ENCODE data around the gene PNLIPRP1.

The PNLIPRP1 gene

DNA sequence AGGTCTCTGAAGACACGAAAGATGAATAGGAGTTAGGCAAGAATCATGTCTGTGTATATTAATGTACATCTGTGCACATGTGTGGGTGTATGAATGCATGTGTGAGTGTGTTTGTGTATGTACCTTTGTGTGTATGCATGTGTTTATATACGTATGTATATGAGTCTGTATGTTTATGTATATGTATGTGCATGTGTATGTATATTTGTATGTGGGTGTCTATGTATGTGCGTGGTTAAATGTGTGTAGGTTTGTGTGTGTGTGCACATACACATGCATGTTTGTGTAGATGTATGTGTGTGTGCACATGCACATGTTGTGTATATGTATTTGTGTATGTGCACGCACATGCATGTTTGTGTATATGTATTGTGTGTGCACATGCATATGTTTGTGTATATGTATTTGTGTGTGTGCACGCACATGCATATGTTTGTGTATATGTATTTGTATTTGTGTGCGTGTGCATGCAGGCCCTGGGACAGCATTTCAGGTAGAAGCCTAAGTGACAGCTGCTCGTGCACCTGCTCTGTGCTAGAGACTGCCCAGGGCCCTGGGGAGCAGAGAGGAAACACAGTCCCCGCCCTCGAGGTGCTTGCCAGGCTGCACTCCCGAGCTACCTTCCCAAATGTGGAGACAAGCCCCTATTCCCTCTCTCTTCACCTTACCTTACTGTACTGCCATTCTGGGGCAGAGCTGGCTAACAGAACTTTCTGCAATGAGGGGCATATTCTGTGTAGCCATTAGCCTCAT is 12.1 kb downstream of the PNLIPRP1 start:
- no peak for DNase-seq

DNA sequence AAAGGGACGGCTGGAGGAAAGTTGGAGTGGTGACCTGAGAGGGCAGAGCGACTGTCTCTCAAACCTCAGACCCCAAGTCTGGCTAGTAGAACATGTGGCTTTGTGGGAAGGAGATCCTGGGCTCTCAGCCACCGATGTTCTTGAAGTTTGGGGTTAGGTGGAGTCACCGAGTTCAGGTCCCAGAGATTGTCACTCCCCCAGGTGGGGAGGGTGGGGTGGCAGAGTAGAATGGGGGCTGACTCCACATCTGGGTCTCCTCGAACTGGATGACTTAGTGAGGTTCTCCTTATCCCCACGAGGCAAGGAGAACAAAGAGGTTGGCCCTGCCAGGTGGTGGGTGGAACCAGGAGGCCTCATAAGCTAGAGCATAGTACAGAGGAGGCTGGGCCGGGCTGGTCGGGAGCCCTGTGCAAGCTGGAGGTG is 15.3 kb downstream of the PNLIPRP1 start:
- no peak for DNase-seq

DNA sequence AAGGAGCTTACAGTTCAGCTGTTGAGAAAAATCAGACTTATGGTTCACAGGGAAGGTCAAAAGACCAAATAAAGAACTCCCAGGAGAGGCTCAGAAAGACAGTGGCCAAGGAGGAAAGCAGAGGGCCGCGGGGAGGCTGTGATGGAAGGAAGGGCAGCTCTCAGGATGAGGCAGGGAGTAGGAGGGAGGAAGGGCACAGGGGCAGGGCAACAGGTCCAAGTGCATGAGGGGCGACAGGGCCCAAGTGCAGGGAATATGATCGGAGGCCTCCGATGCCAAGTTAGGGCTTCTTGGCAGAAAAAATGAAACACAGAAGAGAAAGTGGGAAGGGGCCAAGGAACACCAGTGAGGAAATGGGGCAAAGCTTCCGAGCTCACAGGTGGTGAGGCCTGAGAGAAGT is 16.6 kb downstream of the PNLIPRP1 start:
- DNase-seq, result no peak

DNA sequence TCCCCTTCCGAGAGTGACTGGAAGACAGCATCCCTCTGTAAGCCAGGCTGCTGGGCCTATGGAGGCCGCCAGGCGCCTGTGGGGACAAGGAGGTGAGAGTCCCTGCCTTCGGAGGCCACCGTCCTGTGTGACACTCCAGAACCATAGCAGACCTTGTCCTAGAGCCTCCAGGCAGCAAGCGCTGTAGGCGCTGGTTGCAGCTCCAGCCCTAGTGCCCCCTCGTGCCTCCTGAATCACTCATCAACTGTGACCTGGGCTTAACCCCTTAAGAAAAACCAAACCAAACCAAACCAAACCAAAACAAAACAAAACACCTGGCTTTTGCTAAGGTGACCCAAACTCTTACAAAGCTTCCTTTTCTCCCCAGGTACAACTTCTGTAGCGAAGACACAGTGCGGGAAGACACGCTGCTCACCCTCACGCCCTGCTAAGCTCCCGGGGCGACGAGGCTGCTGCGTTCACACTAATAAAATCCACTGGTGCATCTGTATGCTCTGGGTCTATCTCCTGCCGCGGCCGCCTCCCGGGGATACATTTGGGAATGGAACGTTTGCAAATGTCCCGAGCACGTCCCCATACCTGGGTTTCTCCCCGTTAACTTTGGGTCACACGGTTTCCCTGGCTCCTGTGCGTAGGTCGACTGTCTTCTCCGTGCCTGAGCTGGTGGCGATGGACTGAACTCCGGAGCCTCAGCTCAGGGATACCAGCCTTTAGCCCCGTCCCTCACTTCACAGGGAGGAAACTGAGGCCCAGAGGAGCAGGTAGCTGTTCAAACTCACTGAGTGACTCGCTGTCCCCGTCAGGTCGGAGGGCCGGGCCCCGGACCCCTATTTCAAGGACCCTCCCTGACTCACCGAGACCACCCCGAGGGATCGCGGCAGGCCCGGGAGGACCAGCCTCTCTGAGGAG is 18.2 kb downstream of the PNLIPRP1 start:
- no peak for DNase-seq

DNA sequence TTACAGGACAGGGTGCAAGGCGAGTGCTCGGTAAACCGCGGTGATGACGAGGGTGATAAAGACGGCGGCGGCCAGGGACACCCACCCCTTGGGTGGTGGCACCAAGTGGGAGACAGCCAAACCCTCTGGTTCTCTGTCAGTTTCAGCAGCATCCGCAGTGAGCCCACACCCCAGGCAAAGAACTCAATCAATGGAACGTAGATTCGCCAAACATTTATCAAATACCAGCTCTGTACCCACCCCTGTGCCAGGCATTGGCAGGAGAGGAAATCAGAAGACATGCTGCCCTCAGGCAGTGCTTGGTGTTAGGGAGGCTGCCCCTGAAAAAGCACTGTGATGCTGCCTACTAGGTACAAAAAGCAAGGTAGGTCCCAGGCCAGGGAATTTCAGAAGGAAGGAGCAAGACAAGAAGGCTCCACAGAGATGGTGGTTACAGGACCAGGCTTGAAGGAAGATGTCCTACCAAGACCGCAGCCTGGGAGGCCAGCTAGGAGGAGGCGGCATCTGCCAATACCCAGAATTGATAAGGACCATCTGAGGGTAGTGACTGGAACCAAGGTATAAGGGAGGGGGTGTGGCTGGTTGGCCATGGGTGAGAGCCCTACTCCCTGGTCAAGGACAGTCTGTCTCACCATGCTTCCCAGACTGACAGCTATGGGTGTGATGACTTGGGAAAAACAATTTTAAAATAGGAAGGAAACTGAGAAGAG is 19.8 kb downstream of the PNLIPRP1 start:
- no peak for DNase-seq

DNA sequence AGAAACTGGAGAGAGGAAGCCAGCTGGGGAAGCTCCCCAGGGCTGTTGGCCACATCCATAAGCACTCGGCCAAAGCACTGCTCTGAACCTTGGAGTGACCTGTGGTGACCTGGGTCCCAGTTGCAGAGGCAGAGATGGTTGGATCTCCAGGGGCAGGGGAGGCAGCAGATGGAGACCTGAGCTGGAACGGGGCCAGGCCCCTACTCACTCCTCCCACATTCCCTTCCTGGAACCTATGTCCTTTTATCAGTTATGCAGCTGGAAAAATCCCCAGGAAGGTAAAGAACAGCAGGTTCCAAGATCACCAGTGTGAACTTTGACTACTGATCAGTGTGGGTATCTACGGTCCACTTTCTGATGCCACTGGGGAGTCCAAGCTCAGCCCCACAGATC is 20.4 kb downstream of the PNLIPRP1 start:
- DNase-seq, result no peak

DNA sequence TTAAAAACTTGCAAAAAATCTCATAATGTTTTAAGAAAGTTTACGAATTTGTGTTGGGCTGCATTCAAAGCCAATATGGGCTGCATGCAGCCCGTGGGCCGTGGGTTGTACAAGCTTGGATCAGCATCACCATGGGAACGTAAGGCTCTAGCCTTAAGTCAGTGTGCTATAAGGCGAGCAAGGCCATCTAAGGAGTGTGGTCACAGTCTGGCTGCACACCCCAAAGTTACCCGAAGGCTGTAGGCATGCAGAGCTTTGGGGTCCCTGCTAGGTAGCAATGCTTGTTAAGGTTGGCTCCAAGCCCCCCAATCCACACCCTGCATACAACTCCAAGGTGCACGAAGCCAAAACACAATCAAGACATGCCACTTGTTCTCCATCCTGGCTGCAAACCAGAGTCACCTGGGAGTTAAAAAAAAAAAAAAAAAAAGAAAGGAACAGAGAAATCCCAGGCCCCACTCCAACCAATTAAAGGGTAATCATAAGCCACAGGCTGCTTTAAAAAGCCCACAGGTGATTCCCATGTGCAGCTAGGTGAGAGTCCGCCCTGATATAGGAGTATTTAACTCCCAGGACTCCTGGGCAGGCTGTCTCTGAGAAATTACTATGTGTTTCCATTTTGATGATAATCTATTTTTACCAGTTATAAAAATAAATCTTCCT is 21.5 kb downstream of the PNLIPRP1 start:
- DNase-seq, result no peak

DNA sequence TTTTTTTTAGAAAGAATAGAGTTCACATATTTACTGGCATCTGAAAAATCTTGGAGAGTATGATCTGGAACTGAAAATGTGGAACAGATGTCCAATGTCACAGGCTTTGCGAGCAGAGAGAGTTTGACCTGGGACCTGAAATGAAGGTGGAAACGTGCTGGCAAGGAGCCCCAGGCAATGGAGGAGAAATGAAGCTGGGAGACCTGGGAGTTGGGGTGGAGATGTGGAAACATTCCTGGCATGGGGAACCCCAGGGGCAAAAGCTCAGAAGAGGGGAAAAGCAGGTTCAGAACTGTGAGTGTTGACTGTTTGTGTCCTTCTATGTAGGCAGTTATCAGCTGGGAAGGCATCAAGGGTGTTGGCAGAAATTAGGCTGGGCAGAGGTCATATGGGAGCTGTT is 22.7 kb downstream of the PNLIPRP1 start:
- no peak for DNase-seq

DNA sequence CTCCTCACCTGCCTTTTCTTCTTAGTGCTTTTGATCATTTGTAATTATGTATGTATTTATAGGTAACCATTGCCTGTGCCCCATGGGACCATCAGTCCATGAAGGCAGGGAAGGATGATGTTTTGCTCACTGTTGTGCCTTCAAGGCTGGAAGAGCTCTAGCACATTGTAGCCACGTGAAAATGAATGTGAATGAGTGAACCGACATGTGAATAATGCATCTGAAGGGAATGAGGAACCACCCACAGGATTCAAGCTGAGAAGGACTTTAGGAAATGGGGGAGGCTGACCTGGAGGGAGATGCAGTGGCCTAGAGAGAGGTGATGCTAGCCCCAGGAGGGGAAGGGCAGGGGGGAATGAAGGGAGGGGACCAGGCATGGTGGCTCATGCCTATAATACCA is 24.0 kb downstream of the PNLIPRP1 start:
- DNase-seq, result no peak

DNA sequence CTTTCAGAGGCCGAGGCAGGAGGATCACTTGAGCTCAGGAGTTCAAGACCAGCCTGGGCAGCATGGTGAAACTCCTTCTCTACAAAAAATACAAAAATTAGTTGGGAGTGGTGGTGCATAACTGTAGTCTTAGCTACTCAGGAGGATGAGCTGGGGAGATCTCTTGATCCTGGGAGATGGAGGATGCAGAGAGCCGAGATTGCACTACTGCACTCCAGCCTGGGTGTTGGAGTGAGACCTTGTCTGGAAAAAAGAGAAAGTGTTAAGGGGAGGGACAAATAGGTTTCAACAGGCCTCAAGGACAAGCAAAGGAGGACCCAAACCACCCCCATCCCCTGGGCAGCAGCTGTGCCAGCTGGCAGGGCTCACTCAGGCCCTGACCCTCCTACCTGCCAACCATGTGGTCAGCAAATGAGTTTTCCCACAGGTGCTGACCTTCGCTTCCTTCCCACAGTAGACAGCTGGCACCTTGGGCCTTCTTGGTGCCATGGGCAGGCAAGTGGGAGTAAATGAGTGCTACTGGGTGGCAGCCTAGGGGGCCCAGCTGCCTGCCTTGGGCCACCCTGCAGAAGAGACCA is 24.5 kb downstream of the PNLIPRP1 start:
- no peak for DNase-seq

DNA sequence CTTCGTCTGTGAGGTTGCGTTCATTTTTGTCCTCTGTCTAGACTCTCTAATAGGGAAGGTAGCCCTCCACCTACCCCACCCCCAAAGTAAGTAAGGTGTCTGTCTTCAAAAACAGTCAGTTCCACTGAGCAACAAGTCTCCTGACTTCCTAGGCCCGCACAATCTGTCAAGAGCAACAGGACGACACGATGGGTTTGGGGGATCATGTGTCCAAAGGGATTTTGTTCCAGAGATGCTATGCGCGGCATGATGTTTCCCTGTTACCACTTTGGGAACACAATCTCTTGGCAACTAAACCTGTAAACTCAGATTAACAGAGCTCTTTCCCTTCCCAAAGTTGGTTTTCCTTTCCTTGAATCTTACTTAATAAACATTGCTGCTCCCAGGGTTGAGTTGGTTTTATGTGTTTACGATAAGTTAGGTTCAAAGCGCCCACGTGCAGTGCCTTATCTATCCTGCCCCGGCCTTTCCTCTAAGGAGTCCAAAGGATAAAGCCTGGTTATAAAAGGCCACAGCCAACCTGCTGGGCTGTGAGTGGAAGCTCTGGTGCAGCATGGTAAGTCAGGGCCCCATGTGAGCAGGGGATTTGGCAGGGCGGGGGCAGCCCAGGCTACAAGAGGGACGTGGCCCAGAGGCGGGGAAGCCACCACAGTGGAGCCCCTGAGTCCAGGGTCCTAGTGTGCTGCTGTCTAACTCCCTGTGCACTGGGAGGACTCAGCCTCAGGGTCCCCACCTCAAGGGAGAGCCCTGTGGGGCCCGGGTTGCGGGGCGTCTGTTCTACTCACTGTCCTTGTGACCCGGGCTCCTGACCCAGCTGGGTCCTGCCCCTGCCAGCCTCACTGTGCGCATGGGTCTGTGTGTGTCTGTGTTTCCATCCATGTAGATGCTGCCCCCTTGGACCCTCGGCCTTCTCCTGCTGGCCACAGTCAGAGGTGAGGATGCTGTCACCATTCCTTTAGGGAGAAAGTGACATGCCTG is 30.0 kb downstream of the PNLIPRP1 start, which contains the start of gene PNLIPRP2:
PNLIPRP2 (plus strand) TSS at position 531 of the 978 bp plus-strand sequence.
- no peak for DNase-seq

DNA sequence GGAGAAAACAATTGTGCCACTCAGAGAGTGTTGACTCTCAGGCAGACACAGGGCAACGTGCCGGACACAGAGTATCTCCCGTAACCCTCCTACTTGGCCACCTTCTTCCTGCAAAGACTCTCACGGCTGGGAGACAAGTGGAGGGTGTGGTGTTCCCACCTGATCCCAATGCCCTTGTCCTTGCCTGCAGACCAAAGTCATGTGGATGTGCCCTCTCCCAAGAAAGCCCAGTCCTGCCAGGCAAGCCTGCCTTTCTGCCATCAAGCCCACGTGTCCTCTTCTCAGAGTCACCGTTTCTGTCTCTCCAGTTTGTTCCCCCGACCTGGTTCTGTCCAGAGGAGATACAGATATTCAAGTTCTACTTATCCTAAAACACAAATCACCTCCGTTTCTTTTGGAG is 30.7 kb downstream of the PNLIPRP1 start:
- no peak for DNase-seq

DNA sequence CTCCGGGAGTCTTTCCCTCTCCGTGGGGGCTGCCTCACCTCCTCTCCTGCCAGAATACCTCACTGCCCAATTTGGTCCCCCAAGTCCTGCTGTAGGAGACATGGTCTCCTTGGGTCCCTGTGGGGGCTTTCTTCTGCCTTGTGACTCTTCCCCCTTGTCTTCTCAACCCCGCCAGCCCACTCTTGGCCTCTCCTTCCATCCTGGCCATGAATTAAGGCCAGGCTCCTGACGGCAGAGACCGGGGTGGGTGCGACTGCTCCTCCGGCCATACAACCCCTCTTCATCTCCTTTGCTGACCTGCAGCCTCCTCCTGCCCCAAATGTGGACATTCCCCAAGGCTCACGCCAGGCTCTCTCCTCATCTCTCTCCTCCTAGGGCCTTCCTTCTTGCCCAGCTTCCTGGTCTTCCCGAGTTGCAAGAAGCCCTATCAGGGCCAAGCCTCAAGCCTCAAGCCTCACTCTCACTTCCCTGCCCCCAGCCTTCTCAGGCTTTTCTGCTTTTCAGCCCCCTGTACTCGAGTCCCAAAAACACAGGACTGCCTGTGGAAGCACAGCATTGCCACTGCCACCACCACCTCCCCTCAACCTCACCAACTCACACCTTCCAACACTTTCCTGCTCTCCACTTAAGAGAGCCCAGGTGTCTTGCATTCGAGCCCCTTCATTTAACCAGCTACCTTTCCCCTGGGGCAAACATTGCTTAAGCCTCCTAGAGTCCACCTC is 31.3 kb downstream of the PNLIPRP1 start:
- DNase-seq, result no peak

DNA sequence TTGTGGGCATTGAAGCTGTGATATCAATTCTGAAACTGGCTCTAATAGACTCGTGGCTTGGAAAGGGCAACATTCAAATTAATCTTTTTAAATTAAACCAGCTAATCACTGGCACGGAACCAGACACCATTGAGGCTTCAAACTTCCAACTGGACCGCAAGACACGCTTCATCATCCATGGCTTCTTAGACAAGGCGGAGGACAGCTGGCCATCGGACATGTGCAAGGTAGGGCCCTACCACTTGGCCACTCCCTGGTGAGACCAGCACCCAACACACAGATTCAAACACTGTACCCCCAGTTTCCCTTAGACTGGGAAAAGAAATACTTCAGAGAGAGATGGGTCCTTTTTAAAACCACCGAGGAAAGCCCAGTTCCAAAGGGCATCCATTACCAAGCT is 35.1 kb downstream of the PNLIPRP1 start:
- DNase-seq, result no peak

DNA sequence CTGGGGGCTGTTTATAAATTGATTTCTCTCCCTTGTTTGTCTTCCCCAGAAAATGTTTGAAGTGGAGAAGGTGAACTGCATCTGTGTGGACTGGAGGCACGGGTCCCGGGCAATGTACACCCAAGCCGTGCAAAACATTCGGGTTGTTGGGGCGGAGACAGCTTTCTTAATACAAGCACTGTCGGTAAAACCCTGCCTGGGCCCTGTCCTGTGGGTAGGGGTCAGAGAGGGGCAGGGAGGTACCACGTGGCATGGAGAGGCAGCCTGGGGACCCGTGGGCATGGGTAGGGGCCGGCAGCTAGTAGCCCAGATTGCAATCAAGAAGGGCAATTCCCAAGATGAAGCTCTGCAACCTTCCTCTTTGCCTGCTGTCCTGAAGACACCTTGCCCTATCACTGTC is 36.1 kb downstream of the PNLIPRP1 start:
- no peak for DNase-seq

DNA sequence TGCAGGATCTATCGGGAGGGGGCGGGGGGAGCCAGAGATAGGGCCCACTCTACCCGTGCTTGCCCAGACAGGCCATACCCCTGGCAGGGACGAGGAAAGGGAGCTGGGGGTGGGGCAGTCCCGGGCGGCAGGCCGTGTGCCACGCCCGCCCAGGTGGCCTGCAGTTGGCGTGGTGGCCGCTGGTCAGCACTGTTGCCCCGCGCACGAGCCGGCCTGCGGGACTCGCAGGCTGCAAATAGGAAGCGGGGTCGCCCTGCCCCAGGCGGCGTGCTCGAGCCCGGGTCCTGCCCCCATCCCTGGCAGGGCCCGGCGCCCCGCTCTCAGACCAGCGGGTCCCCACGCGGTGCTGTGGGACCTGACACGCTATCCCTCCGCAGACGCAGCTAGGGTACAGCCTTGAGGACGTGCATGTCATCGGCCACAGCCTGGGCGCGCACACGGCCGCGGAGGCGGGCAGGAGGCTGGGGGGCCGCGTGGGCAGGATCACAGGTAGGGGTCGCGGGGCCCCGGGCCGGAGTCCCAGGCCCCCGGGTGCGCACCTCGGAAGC is 36.7 kb downstream of the PNLIPRP1 start:
- no peak for DNase-seq

DNA sequence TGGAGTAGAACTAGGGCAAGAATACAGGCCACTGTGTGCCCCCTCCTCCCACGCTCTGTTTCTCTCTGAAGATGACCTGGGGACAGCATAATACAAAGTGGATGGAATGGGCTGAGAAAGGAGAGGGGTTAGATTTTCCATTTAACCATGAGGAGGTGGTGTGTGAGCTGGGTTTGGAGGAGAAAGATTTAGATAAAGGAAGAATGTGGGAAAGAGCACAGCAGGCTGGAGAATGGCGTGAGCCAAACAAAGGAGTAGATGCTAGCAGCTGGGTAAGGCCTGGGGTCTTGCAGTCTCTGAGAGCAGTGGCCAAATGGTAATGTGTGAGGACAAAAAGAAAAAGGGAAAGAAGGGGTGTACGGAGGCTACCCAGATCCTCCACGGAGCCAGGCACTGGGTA is 38.6 kb downstream of the PNLIPRP1 start:
- DNase-seq, result no peak

DNA sequence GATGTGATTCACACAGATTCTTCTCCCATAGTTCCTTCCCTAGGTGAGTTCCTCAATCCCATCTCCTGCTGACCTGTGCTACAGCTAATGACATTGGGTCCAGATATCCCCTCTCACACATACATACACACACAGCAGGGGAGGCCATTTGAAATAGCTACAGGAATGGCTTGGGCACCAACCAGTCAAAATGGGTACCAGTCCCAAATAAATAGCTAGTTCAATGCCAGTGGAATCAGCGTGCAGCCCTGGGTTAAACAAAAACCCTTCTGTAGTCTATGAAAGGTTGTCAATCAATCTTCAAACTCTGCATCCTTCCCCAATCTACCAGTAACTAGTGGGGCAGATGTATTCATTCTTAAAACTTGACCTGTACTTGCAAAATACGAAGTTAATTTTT is 39.3 kb downstream of the PNLIPRP1 start:
- no peak for DNase-seq

DNA sequence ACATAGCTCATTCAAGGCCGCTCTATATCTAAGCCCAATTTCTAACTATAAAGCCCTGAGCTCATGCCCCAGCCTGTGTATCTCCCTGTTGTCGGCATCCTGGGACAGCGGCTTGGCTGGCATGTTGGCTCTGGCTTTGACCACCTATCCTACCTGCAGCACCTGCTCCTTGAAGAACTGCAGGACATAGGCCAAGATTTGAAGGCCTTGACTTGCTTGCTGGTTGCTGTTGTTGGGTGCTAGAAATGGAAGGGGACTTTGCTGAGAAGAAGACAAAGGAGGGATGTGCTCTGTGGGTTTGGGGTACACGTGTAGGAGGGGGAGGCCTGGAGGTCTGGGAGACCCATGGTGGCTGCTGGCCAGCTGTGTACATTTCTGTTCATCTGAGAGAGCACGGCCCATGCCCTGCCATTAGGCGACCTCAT is 41.1 kb downstream of the PNLIPRP1 start:
- no peak for DNase-seq

DNA sequence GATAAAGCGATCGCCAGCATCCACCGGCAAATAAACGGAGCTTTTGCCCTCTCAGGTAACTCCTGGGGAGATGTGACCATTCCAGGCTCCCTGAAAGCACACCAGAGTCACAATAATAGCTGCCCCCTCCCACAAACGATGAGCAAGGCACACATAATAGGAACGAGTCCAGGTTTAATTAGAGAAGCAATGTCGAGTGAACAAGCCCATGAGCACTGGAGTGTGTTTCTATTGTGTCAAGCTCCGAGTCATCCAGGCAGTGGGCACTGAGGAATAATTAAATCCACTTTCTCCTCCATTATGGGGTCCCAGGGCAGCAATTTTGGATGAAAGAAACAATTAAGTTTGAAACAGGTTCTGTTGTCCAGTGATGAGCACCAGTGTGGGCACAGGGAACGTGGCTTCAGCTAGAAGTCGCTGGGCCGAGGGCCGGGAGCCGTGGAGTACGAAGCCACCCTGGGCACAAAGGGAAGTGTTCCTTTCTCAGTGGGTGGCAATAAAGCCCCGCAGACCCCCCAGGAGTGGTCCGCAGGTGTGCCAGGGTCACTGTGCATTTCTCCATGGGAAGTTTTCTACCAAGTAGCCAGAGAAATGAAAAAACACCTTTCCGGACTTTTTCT is 41.9 kb downstream of the PNLIPRP1 start:
- no peak for DNase-seq

Data from activated CD8-positive, alpha-beta memory T cell treated with anti-CD3 and anti-CD28 coated beads for 24 hours (primary cell).